Liver (tissue), 9 donors: ENCODE measurements around the gene THADA. TPM values are rescaled to one million over a fixed set of nuclear protein-coding genes. Genes with fewer than 3 reads are reported as not detected.

ENCODE experiments used
- DNase-seq: peaks from one replicate; pipeline ENCODE4 v3.0.0-alpha.2; 2017; ENCODE audit warnings: low spot score
- H3K27ac ChIP-seq, 2 donors: one replicate each; pipeline ENCODE4 v1.7.0; 2013; ENCODE audit warnings: inconsistent platforms in 2 of 2, low read length in 2 of 2, control low read depth in 1 of 2, low read depth in 1 of 2, mild to moderate bottlenecking in 1 of 2
- H3K27me3 ChIP-seq, 4 donors: one replicate each; pipeline versions ENCODE4 v1.6.1 to v1.7.0; 2013; ENCODE audit warnings: low read length in 3 of 4, inconsistent platforms in 1 of 4, mild to moderate bottlenecking in 1 of 4, moderate library complexity in 1 of 4; ENCODE audit not compliant: control insufficient read depth in 4 of 4, insufficient read depth in 4 of 4
- H3K36me3 ChIP-seq, 4 donors: one replicate each; pipeline versions ENCODE4 v1.6.1 to v1.7.0; 2013; ENCODE audit warnings: low read length in 3 of 4, mild to moderate bottlenecking in 3 of 4, low read depth in 1 of 4, moderate library complexity in 1 of 4; ENCODE audit not compliant: control insufficient read depth in 4 of 4, insufficient read depth in 3 of 4
- H3K4me1 ChIP-seq, 4 donors: one replicate each; pipeline versions ENCODE4 v1.6.1 to v1.7.0; 2013; ENCODE audit warnings: low read length in 3 of 4, mild to moderate bottlenecking in 3 of 4, moderate library complexity in 1 of 4; ENCODE audit not compliant: control insufficient read depth in 4 of 4, insufficient read depth in 4 of 4
- H3K4me3 ChIP-seq, 3 donors: one replicate each; pipeline versions ENCODE4 v1.6.1 to v1.7.0; 2013; ENCODE audit warnings: low read length in 3 of 3, control low read depth in 1 of 3, low read depth in 1 of 3, mild to moderate bottlenecking in 1 of 3
- H3K9ac ChIP-seq, 2 donors: one replicate each; pipeline ENCODE4 v1.7.0; 2013; ENCODE audit warnings: low read length in 2 of 2, mild to moderate bottlenecking in 2 of 2, moderate library complexity in 2 of 2, control low read depth in 1 of 2, low read depth in 1 of 2
- H3K9me3 ChIP-seq, 4 donors: one replicate each; pipeline versions ENCODE4 v1.6.1 to v1.7.0; 2013; ENCODE audit warnings: low read length in 3 of 4; ENCODE audit not compliant: control insufficient read depth in 4 of 4
- EGR1 ChIP-seq, 2 donors: IDR thresholded peaks; 2 replicates each; pipeline ENCODE4 v1.6.1; 2016 to 2018; ENCODE audit warnings: antibody characterized with exemption in 2 of 2, low read depth in 2 of 2
- FOXA1 ChIP-seq: IDR thresholded peaks from 2 replicates; pipeline ENCODE4 v1.6.1; 2016; ENCODE audit warnings: antibody characterized with exemption
- FOXA2 ChIP-seq: IDR thresholded peaks from 2 replicates; pipeline ENCODE4 v1.6.1; 2016; ENCODE audit warnings: antibody characterized with exemption
- GABPA ChIP-seq, 2 donors: IDR thresholded peaks in 1 of 2; conservative IDR thresholded peaks in 1 of 2; 2 replicates each; pipeline ENCODE4 v1.6.1; 2016; ENCODE audit warnings: antibody characterized with exemption in 2 of 2, mild to moderate bottlenecking in 1 of 2, moderate library complexity in 1 of 2
- HNF4A ChIP-seq, 2 donors: conservative IDR thresholded peaks; 2 replicates each; pipeline ENCODE4 v1.6.1; 2016; ENCODE audit warnings: antibody characterized with exemption in 2 of 2, mild to moderate bottlenecking in 2 of 2
- HNF4G ChIP-seq: IDR thresholded peaks from 2 replicates; pipeline ENCODE4 v1.6.1; 2016; ENCODE audit warnings: antibody characterized with exemption
- JUND ChIP-seq, 2 donors: IDR thresholded peaks; 2 replicates each; pipeline ENCODE4 v1.6.1; 2016; ENCODE audit warnings: antibody characterized with exemption in 2 of 2
- MAX ChIP-seq: IDR thresholded peaks from 2 replicates; pipeline ENCODE4 v1.6.1; 2016; ENCODE audit warnings: antibody characterized with exemption
- NR2F2 ChIP-seq: IDR thresholded peaks from 2 replicates; pipeline ENCODE4 v1.6.1; 2016; ENCODE audit warnings: antibody characterized with exemption
- RAD21 ChIP-seq, 2 donors: IDR thresholded peaks; 2 replicates each; pipeline ENCODE4 v1.6.1; 2016; ENCODE audit warnings: antibody characterized with exemption in 2 of 2, mild to moderate bottlenecking in 2 of 2
- RXRA ChIP-seq, 2 donors: IDR thresholded peaks; 2 replicates each; pipeline ENCODE4 v1.6.1; 2017 to 2018; ENCODE audit warnings: antibody characterized with exemption in 2 of 2, mild to moderate bottlenecking in 1 of 2
- SP1 ChIP-seq: IDR thresholded peaks from 2 replicates; pipeline ENCODE4 v1.6.1; 2018; ENCODE audit warnings: antibody characterized with exemption, mild to moderate bottlenecking
- TAF1 ChIP-seq: conservative IDR thresholded peaks from 2 replicates; pipeline ENCODE4 v1.6.1; 2016; ENCODE audit warnings: antibody characterized with exemption, mild to moderate bottlenecking
- YY1 ChIP-seq: IDR thresholded peaks from 2 replicates; pipeline ENCODE4 v1.6.1; 2016; ENCODE audit warnings: antibody characterized with exemption, mild to moderate bottlenecking
- WGBS: extraction: QIAGEN DNeasy Blood & Tissue Kit; methylation state at CpG from one replicate; pipeline ENCODE4 v1.1.7; 2013; 5-methylcytosine and 5-hydroxymethylcytosine counted together
- polyA plus RNA-seq, 2 donors: library from polyadenylated mRNA; stranded (reverse) in 1 of 2; unstranded in 1 of 2; fragments of 200-250 nt in 1 of 2; fragments of >200 nt in 1 of 2; fragmentation: Nextera tagmentation in 1 of 2; extraction: Ambion mirVana in 1 of 2; gene quantifications; one replicate each; pipeline versions ENCODE4 v1.2.1 to v1.2.3, GENCODE V29; 2013 to 2015
- total RNA-seq, 2 donors: library from RNA; depleted of rRNA; stranded (reverse); fragments of >200 nt; gene quantifications; one replicate each; pipeline ENCODE4 v1.2.3, GENCODE V29; 2014
- TF ChIP-seq, protein P1 (sequence below): IDR thresholded peaks from 2 replicates; pipeline ENCODE4 v1.6.1; 2016; ENCODE audit warnings: antibody characterized with exemption
- TF ChIP-seq, protein P2 (sequence below): IDR thresholded peaks from 2 replicates; pipeline ENCODE4 v1.6.1; 2016; ENCODE audit warnings: antibody characterized with exemption
- TF ChIP-seq, protein P3 (sequence below): IDR thresholded peaks from 2 replicates; pipeline ENCODE4 v1.6.1; 2016; ENCODE audit warnings: antibody characterized with exemption, mild to moderate bottlenecking
- TF ChIP-seq, protein P4 (sequence below): fragments of 150-350 bp; IDR thresholded peaks from 2 replicates; pipeline ENCODE4 v1.5.1; 2017; ENCODE audit warnings: improper control_type of control experiment, low read depth, low read length; ENCODE audit not compliant: missing input control
- donor health status: healthy.
- donor health status: healthy.
- donor health status: healthy.
- donor health status: healthy.
- donor health status: healthy.

The THADA gene
- total and polyA plus RNA-seq, 4 donors, result 12.0 to 37.2 (median 22.3) TPM

DNA sequence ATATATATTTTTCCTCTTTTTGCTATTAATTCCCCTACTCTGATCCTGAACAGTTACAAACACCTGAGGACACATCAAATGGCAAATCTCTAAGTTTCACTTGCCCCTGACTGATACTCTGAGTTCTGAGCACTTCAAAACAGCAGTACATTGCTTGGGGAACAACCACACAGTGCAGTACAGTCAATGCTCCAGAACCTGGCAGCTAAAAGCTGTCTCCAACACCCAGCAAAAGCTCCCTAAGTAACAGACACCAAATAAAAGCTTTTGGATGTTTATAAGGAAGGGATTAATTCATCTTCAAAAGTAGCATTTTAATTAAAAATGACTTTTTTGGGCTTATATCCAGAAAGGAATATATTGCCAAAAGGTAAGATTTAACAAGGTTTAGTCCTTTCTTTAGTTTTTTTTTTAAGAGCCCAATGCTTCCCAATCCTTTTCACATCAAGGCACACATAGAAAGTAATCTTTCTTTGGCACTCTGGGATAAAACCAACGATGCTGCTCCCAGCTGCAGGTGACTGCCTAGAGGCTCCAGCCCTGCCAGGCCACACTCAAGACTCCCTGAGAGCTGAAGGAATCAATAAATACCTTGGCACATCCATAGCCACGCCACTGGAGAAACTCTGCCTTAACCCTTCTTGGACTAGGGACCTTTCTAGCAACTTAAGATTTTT lies 204.5 kb downstream of the THADA start:
- DNase-seq, result no peak
- Histone ChIP-seq H3K4me3 (no peak overlapping the region), H3K36me3 (peaks cover 0 to 2% (median 0%) of the 10 kb centered on the region in 4 donors), H3K4me1 (peaks cover 0 to 7% (median 2%) of the 10 kb centered on the region in 4 donors), H3K27ac (no peak overlapping the region), H3K9ac (no peak overlapping the region), H3K27me3 (no peaks in the 10 kb centered on the region), H3K9me3 (no peaks in the 10 kb centered on the region)
- TF ChIP-seq EGR1 (IDR thresholded peaks at IDR 0.05; ENCODE audit: low read depth in 2 of 2) (no peak), GABPA (IDR thresholded peaks at IDR 0.05 in 1 of 2, conservative IDR thresholded peaks at IDR 0.05 in 1 of 2) (no peak), FOXA1 (no peak)
- 80% methylated on average over 2 of the region's 2 CpGs for WGBS

DNA sequence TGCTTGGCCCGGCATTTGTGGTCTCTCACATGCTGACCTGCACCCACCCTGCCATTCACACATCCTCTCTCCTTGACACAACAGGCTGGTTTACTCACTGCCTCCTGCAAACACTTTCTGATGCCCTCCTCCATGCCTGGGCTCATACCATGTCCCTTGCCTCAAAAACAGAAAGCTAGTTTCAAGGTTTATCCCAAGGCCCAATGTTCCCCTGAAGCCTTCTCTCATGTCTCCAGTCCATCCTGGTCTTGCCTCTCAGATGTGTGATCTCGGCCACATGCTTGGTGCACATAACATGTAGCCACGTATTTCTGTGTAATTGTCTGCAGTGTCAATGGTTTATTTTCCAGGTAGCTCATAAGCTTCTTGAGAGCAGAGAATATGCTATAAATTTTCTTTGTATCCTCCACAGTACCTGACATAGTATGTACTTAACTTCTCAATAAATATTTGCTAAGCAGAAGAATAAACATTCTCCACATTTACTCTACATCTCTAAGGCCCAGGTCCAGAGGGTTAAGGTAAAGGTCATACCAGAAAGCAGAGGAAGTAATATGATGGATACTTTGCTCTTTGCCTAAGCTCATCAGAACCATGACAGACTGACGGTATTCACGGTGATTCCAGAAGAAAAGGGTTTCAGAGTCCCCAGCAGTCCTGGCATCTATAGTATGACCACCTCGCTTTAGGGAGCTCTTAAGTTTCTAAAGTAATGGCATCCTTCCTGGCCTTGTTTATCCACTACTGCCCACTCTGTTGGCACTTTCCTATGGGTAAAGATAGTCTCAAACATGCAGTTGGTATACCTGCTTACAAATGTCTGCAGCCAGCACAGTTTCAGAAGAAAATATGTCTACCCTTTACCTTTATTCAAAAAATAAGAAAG lies 206.0 kb downstream of the THADA start:
- Histone ChIP-seq H3K27me3 (no peaks in the 10 kb centered on the region), H3K9ac (no peak overlapping the region), H3K36me3 (peaks cover 0 to 2% (median 0%) of the 10 kb centered on the region in 4 donors), H3K27ac (no peak overlapping the region), H3K4me1 (peaks cover 0 to 7% (median 2%) of the 10 kb centered on the region in 4 donors), H3K9me3 (no peaks in the 10 kb centered on the region), H3K4me3 (no peak overlapping the region)
- TF ChIP-seq JUND (IDR thresholded peaks at IDR 0.05) (no peak), GABPA (IDR thresholded peaks at IDR 0.05 in 1 of 2, conservative IDR thresholded peaks at IDR 0.05 in 1 of 2) (no peak), FOXA1 (no peak), TAF1 (no peak), NR2F2 (no peak), RXRA (IDR thresholded peaks at IDR 0.05) (no peak), RAD21 (IDR thresholded peaks at IDR 0.05) (no peak), HNF4G (no peak), FOXA2 (no peak), SP1 (no peak), YY1 (no peak), HNF4A (conservative IDR thresholded peaks at IDR 0.05) (no peak), EGR1 (IDR thresholded peaks at IDR 0.05; ENCODE audit: low read depth in 2 of 2) (no peak), MAX (no peak)
- TF ChIP-seq, protein P1, sequence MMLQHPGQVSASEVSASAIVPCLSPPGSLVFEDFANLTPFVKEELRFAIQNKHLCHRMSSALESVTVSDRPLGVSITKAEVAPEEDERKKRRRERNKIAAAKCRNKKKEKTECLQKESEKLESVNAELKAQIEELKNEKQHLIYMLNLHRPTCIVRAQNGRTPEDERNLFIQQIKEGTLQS, result no peak
- TF ChIP-seq, protein P2, sequence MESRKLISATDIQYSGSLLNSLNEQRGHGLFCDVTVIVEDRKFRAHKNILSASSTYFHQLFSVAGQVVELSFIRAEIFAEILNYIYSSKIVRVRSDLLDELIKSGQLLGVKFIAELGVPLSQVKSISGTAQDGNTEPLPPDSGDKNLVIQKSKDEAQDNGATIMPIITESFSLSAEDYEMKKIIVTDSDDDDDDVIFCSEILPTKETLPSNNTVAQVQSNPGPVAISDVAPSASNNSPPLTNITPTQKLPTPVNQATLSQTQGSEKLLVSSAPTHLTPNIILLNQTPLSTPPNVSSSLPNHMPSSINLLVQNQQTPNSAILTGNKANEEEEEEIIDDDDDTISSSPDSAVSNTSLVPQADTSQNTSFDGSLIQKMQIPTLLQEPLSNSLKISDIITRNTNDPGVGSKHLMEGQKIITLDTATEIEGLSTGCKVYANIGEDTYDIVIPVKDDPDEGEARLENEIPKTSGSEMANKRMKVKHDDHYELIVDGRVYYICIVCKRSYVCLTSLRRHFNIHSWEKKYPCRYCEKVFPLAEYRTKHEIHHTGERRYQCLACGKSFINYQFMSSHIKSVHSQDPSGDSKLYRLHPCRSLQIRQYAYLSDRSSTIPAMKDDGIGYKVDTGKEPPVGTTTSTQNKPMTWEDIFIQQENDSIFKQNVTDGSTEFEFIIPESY, result no peak
- TF ChIP-seq, protein P3, sequence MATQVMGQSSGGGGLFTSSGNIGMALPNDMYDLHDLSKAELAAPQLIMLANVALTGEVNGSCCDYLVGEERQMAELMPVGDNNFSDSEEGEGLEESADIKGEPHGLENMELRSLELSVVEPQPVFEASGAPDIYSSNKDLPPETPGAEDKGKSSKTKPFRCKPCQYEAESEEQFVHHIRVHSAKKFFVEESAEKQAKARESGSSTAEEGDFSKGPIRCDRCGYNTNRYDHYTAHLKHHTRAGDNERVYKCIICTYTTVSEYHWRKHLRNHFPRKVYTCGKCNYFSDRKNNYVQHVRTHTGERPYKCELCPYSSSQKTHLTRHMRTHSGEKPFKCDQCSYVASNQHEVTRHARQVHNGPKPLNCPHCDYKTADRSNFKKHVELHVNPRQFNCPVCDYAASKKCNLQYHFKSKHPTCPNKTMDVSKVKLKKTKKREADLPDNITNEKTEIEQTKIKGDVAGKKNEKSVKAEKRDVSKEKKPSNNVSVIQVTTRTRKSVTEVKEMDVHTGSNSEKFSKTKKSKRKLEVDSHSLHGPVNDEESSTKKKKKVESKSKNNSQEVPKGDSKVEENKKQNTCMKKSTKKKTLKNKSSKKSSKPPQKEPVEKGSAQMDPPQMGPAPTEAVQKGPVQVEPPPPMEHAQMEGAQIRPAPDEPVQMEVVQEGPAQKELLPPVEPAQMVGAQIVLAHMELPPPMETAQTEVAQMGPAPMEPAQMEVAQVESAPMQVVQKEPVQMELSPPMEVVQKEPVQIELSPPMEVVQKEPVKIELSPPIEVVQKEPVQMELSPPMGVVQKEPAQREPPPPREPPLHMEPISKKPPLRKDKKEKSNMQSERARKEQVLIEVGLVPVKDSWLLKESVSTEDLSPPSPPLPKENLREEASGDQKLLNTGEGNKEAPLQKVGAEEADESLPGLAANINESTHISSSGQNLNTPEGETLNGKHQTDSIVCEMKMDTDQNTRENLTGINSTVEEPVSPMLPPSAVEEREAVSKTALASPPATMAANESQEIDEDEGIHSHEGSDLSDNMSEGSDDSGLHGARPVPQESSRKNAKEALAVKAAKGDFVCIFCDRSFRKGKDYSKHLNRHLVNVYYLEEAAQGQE, result no peak
- TF ChIP-seq, protein P4, sequence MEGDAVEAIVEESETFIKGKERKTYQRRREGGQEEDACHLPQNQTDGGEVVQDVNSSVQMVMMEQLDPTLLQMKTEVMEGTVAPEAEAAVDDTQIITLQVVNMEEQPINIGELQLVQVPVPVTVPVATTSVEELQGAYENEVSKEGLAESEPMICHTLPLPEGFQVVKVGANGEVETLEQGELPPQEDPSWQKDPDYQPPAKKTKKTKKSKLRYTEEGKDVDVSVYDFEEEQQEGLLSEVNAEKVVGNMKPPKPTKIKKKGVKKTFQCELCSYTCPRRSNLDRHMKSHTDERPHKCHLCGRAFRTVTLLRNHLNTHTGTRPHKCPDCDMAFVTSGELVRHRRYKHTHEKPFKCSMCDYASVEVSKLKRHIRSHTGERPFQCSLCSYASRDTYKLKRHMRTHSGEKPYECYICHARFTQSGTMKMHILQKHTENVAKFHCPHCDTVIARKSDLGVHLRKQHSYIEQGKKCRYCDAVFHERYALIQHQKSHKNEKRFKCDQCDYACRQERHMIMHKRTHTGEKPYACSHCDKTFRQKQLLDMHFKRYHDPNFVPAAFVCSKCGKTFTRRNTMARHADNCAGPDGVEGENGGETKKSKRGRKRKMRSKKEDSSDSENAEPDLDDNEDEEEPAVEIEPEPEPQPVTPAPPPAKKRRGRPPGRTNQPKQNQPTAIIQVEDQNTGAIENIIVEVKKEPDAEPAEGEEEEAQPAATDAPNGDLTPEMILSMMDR, result no peak
- 84% methylated on average over 6 of the region's 6 CpGs for WGBS
- DNase-seq, result no peak
